HG03378 (cell line): ENCODE measurements around the gene DNLZ.
"Not testable (repeated sequence)": the region's sequence is repeated elsewhere in the genome, so short reads cannot be mapped to it uniquely, and the experiment has no call there.

Source experiments
- ATAC-seq: cut with Tn5 transposase; IDR thresholded peaks from one replicate; pipeline ENCODE4 v1.9.1; 2021; ENCODE audit warnings: mild to moderate bottlenecking, moderate library complexity; ENCODE audit not compliant: unreplicated experiment

Gene DNLZ

GRCh38 chr9:136361754-136362449 is 1.6 kb downstream of the DNLZ start:
- ATAC-seq: no peak

- ATAC-seq: no peak
Measured at GRCh38 chr9:136361047-136361753, 2.3 kb downstream of the DNLZ start.

- ATAC-seq: no peak
Measured at GRCh38 chr9:136359774-136360718, 3.5 kb downstream of the DNLZ start.

- no peak for ATAC-seq
Measured at GRCh38 chr9:136358888-136359287, 4.7 kb downstream of the DNLZ start.

- ATAC-seq: no peak
Measured at GRCh38 chr9:136358016-136358415, 5.5 kb downstream of the DNLZ start.

- no peak for ATAC-seq
Measured at GRCh38 chr9:136357202-136357725, 6.3 kb downstream of the DNLZ start.

- no peak for ATAC-seq
Measured at GRCh38 chr9:136355616-136356557, 7.7 kb downstream of the DNLZ start.

- no peak for ATAC-seq
Measured at GRCh38 chr9:136354592-136355085, 8.9 kb downstream of the DNLZ start.

GRCh38 chr9:136353757-136354488 is 9.6 kb downstream of the DNLZ start:
- no peak for ATAC-seq

GRCh38 chr9:136353088-136353487 is 10.5 kb downstream of the DNLZ start:
- ATAC-seq: no peak

GRCh38 chr9:136352682-136353081 is 10.9 kb downstream of the DNLZ start:
- no peak for ATAC-seq

GRCh38 chr9:136351868-136352267 is 11.7 kb downstream of the DNLZ start:
- ATAC-seq: not testable (repeated sequence)

GRCh38 chr9:136351252-136351800 is 12.2 kb downstream of the DNLZ start:
- ATAC-seq: no peak

- no peak for ATAC-seq
Measured at GRCh38 chr9:136349546-136349945, 14.0 kb downstream of the DNLZ start.

GRCh38 chr9:136348691-136349090 is 14.9 kb downstream of the DNLZ start:
- no peak for ATAC-seq

GRCh38 chr9:136347472-136348256 is 15.9 kb downstream of the DNLZ start:
- ATAC-seq: no peak

- ATAC-seq: no peak
Measured at GRCh38 chr9:136346927-136347465, 16.5 kb downstream of the DNLZ start.

- ATAC-seq: no peak
Measured at GRCh38 chr9:136346157-136346481, 17.4 kb downstream of the DNLZ start.
